ENCODE results near the gene KLK1.

KLK1 gene

GRCh38 chr19:50823389-50824042 lies at the start of gene KLK1:
Gene KLK1 (minus strand): TSS chr19:50823787. CDS start chr19:50823748, 39 bp downstream.
- no peak for DNase-seq (ENCODE audit: low read depth)

DNA sequence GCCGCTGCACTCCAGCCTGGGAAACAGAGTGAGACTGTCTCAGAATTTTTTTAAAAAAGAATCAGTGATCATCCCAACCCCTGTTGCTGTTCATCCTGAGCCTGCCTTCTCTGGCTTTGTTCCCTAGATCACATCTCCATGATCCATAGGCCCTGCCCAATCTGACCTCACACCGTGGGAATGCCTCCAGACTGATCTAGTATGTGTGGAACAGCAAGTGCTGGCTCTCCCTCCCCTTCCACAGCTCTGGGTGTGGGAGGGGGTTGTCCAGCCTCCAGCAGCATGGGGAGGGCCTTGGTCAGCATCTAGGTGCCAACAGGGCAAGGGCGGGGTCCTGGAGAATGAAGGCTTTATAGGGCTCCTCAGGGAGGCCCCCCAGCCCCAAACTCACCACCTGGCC lies 49.5 kb upstream of the KLK1 start, which contains the start of gene KLK2:
Gene KLK2, plus strand, starts transcription at position 384 of the 400 bp plus-strand sequence. CDS start 35 bp downstream, outside the sequence.
- DNase-seq (ENCODE audit: low read depth), result no peak

- DNase-seq (ENCODE audit: low read depth), result no peak
These were observed 47.0 kb upstream of the KLK1 start for GRCh38 chr19:50870417-50871089.

- no peak for DNase-seq (ENCODE audit: low read depth)
These were observed 45.9 kb upstream of the KLK1 start for GRCh38 chr19:50869479-50869878.

DNA sequence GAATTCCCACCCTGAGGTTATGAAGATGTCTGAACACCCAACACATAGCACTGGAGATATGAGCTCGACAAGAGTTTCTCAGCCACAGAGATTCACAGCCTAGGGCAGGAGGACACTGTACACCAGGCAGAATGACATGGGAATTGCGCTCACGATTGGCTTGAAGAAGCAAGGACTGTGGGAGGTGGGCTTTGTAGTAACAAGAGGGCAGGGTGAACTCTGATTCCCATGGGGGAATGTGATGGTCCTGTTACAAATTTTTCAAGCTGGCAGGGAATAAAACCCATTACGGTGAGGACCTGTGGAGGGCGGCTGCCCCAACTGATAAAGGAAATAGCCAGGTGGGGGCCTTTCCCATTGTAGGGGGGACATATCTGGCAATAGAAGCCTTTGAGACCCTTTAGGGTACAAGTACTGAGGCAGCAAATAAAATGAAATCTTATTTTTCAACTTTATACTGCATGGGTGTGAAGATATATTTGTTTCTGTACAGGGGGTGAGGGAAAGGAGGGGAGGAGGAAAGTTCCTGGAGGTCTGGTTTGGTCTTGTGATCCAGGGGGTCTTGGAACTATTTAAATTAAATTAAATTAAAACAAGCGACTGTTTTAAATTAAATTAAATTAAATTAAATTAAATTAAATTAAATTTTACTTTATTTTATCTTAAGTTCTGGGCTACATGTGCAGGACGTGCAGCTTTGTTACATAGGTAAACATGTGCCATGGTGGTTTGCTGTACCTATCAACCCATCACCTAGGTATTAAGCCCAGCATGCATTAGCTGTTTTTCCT lies 38.1 kb upstream of the KLK1 start:
- DNase-seq (ENCODE audit: low read depth), result no peak

DNA sequence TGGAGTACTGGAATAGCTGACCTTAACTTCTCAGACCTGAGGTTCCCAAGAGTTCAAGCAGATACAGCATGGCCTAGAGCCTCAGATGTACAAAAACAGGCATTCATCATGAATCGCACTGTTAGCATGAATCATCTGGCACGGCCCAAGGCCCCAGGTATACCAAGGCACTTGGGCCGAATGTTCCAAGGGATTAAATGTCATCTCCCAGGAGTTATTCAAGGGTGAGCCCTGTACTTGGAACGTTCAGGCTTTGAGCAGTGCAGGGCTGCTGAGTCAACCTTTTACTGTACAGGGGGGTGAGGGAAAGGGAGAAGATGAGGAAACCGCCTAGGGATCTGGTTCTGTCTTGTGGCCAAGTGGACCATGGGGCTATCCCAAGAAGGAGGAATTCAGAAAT lies 37.4 kb upstream of the KLK1 start:
- no peak for DNase-seq (ENCODE audit: low read depth)

DNA sequence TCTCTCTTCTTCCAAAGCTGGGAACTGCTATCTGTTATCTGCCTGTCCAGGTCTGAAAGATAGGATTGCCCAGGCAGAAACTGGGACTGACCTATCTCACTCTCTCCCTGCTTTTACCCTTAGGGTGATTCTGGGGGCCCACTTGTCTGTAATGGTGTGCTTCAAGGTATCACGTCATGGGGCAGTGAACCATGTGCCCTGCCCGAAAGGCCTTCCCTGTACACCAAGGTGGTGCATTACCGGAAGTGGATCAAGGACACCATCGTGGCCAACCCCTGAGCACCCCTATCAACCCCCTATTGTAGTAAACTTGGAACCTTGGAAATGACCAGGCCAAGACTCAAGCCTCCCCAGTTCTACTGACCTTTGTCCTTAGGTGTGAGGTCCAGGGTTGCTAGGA lies 36.3 kb upstream of the KLK1 start:
- DNase-seq (ENCODE audit: low read depth), result no peak

DNA sequence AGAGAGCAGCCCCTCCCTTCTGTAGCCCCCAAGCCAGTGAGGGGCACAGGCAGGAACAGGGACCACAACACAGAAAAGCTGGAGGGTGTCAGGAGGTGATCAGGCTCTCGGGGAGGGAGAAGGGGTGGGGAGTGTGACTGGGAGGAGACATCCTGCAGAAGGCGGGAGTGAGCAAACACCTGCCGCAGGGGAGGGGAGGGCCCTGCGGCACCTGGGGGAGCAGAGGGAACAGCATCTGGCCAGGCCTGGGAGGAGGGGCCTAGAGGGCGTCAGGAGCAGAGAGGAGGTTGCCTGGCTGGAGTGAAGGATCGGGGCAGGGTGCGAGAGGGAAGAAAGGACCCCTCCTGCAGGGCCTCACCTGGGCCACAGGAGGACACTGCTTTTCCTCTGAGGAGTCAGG lies 35.3 kb upstream of the KLK1 start:
- no peak for DNase-seq (ENCODE audit: low read depth)

GRCh38 chr19:50857366-50857765 lies 33.8 kb upstream of the KLK1 start:
- DNase-seq (ENCODE audit: low read depth), result no peak

DNA sequence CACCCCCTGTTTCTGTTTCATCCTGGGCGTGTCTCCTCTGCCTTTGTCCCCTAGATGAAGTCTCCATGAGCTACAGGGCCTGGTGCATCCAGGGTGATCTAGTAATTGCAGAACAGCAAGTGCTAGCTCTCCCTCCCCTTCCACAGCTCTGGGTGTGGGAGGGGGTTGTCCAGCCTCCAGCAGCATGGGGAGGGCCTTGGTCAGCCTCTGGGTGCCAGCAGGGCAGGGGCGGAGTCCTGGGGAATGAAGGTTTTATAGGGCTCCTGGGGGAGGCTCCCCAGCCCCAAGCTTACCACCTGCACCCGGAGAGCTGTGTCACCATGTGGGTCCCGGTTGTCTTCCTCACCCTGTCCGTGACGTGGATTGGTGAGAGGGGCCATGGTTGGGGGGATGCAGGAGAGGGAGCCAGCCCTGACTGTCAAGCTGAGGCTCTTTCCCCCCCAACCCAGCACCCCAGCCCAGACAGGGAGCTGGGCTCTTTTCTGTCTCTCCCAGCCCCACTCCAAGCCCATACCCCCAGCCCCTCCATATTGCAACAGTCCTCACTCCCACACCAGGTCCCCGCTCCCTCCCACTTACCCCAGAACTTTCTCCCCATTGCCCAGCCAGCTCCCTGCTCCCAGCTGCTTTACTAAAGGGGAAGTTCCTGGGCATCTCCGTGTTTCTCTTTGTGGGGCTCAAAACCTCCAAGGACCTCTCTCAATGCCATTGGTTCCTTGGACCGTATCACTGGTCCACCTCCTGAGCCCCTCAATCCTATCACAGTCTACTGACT lies 31.2 kb upstream of the KLK1 start, which contains the start of gene KLK3:
Gene KLK3, plus strand, starts transcription at position 280 of the 775 bp plus-strand sequence. Its CDS starts 41 bp downstream, at position 321.
- DNase-seq (ENCODE audit: low read depth), result no peak

GRCh38 chr19:50851620-50852019 lies 28.0 kb upstream of the KLK1 start:
- DNase-seq (ENCODE audit: low read depth), result no peak

GRCh38 chr19:50850738-50851137 lies 27.2 kb upstream of the KLK1 start:
- no peak for DNase-seq (ENCODE audit: low read depth)

GRCh38 chr19:50844296-50844935 lies 20.8 kb upstream of the KLK1 start:
- no peak for DNase-seq (ENCODE audit: low read depth)

- DNase-seq (ENCODE audit: low read depth), result no peak
These were observed 20.2 kb upstream of the KLK1 start for GRCh38 chr19:50843701-50844221.

GRCh38 chr19:50843205-50843604 lies 19.6 kb upstream of the KLK1 start:
- no peak for DNase-seq (ENCODE audit: low read depth)

- DNase-seq (ENCODE audit: low read depth), result no peak
These were observed 18.5 kb upstream of the KLK1 start for GRCh38 chr19:50842130-50842529.

GRCh38 chr19:50839712-50840655 lies 16.4 kb upstream of the KLK1 start:
- no peak for DNase-seq (ENCODE audit: low read depth)

DNA sequence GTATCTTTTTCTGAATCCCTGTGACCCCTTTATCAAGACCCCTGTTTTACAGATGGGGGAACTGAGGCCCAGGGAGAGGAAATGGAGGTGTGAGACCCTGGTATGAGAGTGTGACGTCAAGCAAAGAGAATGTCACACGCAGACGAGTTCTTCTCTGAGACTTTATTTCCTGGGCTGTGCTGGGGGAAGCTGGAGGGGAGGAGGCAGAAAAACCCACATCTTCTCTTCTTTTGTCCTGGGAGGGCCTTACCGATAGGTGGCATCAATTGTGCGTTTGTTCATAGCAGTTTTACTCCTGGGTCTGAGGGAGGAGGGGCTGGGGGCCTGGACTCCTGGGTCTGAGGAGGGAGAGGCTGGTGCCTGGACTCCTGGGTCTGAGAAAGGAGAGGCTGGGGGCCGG lies 14.7 kb upstream of the KLK1 start:
- no peak for DNase-seq (ENCODE audit: low read depth)

GRCh38 chr19:50837300-50837699 lies 13.7 kb upstream of the KLK1 start:
- DNase-seq (ENCODE audit: low read depth), result no peak

GRCh38 chr19:50836543-50837195 lies 13.1 kb upstream of the KLK1 start:
- no peak for DNase-seq (ENCODE audit: low read depth)
